Neuronal stem cell (in vitro differentiated cells): Measurements from ENCODE around the gene PTPRD.

ENCODE experiments used
- DNase-seq: peaks from one replicate; pipeline ENCODE4 v3.0.0-alpha.2; 2013; ENCODE audit warnings: low spot score
- H2AFZ ChIP-seq: one replicate; pipeline ENCODE4 v1.6.1; 2013; ENCODE audit warnings: mild to moderate bottlenecking, low read length, inconsistent platforms
- H2AK5ac ChIP-seq: 2 replicates; pipeline ENCODE4 v1.6.1; 2013; ENCODE audit warnings: low read depth, mild to moderate bottlenecking, inconsistent platforms, low read length, moderate library complexity, mixed read lengths
- H2BK120ac ChIP-seq: 2 replicates; pipeline ENCODE4 v1.6.1; 2013; ENCODE audit warnings: low read depth, mild to moderate bottlenecking, inconsistent platforms, low read length, moderate library complexity, mixed read lengths
- H2BK12ac ChIP-seq: one replicate; pipeline ENCODE4 v1.6.1; 2013; ENCODE audit warnings: low read length, inconsistent platforms
- H2BK15ac ChIP-seq: 2 replicates; pipeline ENCODE4 v1.6.1; 2013; ENCODE audit warnings: mild to moderate bottlenecking, low read length, inconsistent platforms, mixed read lengths
- H2BK5ac ChIP-seq: one replicate; pipeline ENCODE4 v1.6.1; 2013; ENCODE audit warnings: inconsistent platforms, mild to moderate bottlenecking, low read length, moderate library complexity
- H3K14ac ChIP-seq: one replicate; pipeline ENCODE4 v1.6.1; 2013; ENCODE audit warnings: low read length, inconsistent platforms
- H3K18ac ChIP-seq: 2 replicates; pipeline ENCODE4 v1.6.1; 2013; ENCODE audit warnings: low read length, inconsistent platforms
- H3K23ac ChIP-seq: 2 replicates; pipeline ENCODE4 v1.6.1; 2013; ENCODE audit warnings: low read depth, mild to moderate bottlenecking, mixed read lengths, low read length, inconsistent platforms; ENCODE audit not compliant: poor library complexity
- H3K27ac ChIP-seq: replicated peaks from 3 replicates; pipeline ENCODE4 v1.5.1; 2013; ENCODE audit warnings: low read length, inconsistent platforms
- H3K27me3 ChIP-seq, 3 experiments: 2 replicates each; pipeline ENCODE4 v1.6.1; 2013; ENCODE audit warnings: low read length in 3 of 3, mild to moderate bottlenecking in 2 of 3, inconsistent platforms in 1 of 3, low read depth in 1 of 3, mixed read lengths in 1 of 3, moderate library complexity in 1 of 3; ENCODE audit not compliant: control insufficient read depth in 3 of 3, insufficient read depth in 3 of 3
- H3K36me3 ChIP-seq, 2 donors: replicated peaks in 1 of 2; 2 replicates each; pipeline ENCODE4 v1.6.1; 2013; ENCODE audit warnings: low read length in 2 of 2; ENCODE audit not compliant: control insufficient read depth in 2 of 2, insufficient read depth in 2 of 2
- H3K4ac ChIP-seq: 2 replicates; pipeline ENCODE4 v1.6.1; 2013; ENCODE audit warnings: inconsistent platforms, mild to moderate bottlenecking, low read length, moderate library complexity
- H3K4me1 ChIP-seq, 2 donors: 1 replicate in 1 of 2; 2 replicates in 1 of 2; pipeline ENCODE4 v1.6.1; 2013; ENCODE audit warnings: low read length in 2 of 2, low read depth in 1 of 2; ENCODE audit not compliant: control insufficient read depth in 2 of 2, insufficient read depth in 1 of 2
- H3K4me2 ChIP-seq: one replicate; pipeline ENCODE4 v1.6.1; 2013; ENCODE audit warnings: mild to moderate bottlenecking, low read length, inconsistent platforms; ENCODE audit not compliant: insufficient read depth, poor library complexity, severe bottlenecking
- H3K4me3 ChIP-seq, 2 donors: 2 replicates each; pipeline ENCODE4 v1.5.1; 2013; ENCODE audit warnings: low read length in 2 of 2, mild to moderate bottlenecking in 2 of 2, inconsistent platforms in 1 of 2, moderate library complexity in 1 of 2
- H3K79me1 ChIP-seq: one replicate; pipeline ENCODE4 v1.6.1; 2013; ENCODE audit warnings: low read depth, mild to moderate bottlenecking, inconsistent platforms, low read length, moderate library complexity
- H3K9ac ChIP-seq: one replicate; pipeline ENCODE4 v1.6.1; 2013; ENCODE audit warnings: mild to moderate bottlenecking, low read depth, low read length, inconsistent platforms; ENCODE audit not compliant: poor library complexity
- H3K9me3 ChIP-seq, 2 donors: replicated peaks in 1 of 2; 2 replicates each; pipeline versions ENCODE3 to v1.6.1; 2013; ENCODE audit warnings: low read length in 2 of 2, mild to moderate bottlenecking in 2 of 2, inconsistent platforms in 1 of 2, low read depth in 1 of 2, mixed read lengths in 1 of 2, moderate library complexity in 1 of 2; ENCODE audit not compliant: control insufficient read depth in 2 of 2, insufficient read depth in 1 of 2
- H4K8ac ChIP-seq: one replicate; pipeline ENCODE4 v1.6.1; 2013; ENCODE audit warnings: low read depth, mild to moderate bottlenecking, inconsistent platforms, low read length, moderate library complexity
- H4K91ac ChIP-seq: one replicate; pipeline ENCODE4 v1.6.1; 2013; ENCODE audit warnings: low read length, low read depth, mild to moderate bottlenecking, inconsistent platforms; ENCODE audit not compliant: poor library complexity
- WGBS, 2 donors: extraction: QIAGEN DNeasy Blood & Tissue Kit; methylation state at CpG; one replicate each; pipeline ENCODE4 v1.1.7; 2013; ENCODE audit warnings: missing lambda C conversion rate in 2 of 2, mixed read lengths in 1 of 2; ENCODE audit not compliant: insufficient read length in 2 of 2, insufficient replicate concordance in 1 of 2; ENCODE audit errors: extremely low coverage in 2 of 2; 5-methylcytosine and 5-hydroxymethylcytosine counted together

PTPRD gene

GRCh38 chr9:8723195-8723594 is 1889.6 kb downstream of the PTPRD start:
- peaks cover 2 to 12% of the 10 kb centered on the region in 2 donors for H3K4me1 ChIP-seq
- no peak overlapping the region for H3K4ac ChIP-seq
- no peak overlapping the region for H4K8ac ChIP-seq
- no peaks in the 10 kb centered on the region for H3K36me3 ChIP-seq
- no peak for DNase-seq
- H3K14ac ChIP-seq = no peak overlapping the region
- H2AFZ ChIP-seq = no peak overlapping the region
- H2BK12ac ChIP-seq = no peak overlapping the region
- no peak overlapping the region for H2BK15ac ChIP-seq
- H2BK120ac ChIP-seq = no peak overlapping the region
- no peak overlapping the region for H3K4me2 ChIP-seq
- no peaks in the 10 kb centered on the region for H3K79me1 ChIP-seq
- no peak overlapping the region for H3K23ac ChIP-seq
- no peak overlapping the region for H3K4me3 ChIP-seq
- H3K27ac ChIP-seq = no peak overlapping the region
- H4K91ac ChIP-seq = no peak overlapping the region
- H2AK5ac ChIP-seq = no peak overlapping the region
- no peak overlapping the region for H3K18ac ChIP-seq
- 100% methylated on average over 1 of the region's 5 CpGs for WGBS, 2 donors
- H3K9me3 ChIP-seq = no peaks in the 10 kb centered on the region
- H3K27me3 ChIP-seq = no peaks in the 10 kb centered on the region
- no peak overlapping the region for H2BK5ac ChIP-seq
- no peak overlapping the region for H3K9ac ChIP-seq

- no peaks in the 10 kb centered on the region for H3K36me3 ChIP-seq
- DNase-seq = no peak
- no peak overlapping the region for H3K4me3 ChIP-seq
- no peaks in the 10 kb centered on the region for H3K27me3 ChIP-seq
- no peak overlapping the region for H2BK12ac ChIP-seq
- no peak overlapping the region for H2BK15ac ChIP-seq
- H3K9ac ChIP-seq = no peak overlapping the region
- H3K18ac ChIP-seq = no peak overlapping the region
- no peak overlapping the region for H4K8ac ChIP-seq
- H2AFZ ChIP-seq = no peak overlapping the region
- H3K79me1 ChIP-seq = no peaks in the 10 kb centered on the region
- no peak overlapping the region for H3K27ac ChIP-seq
- H3K4me2 ChIP-seq = no peak overlapping the region
- H4K91ac ChIP-seq = no peak overlapping the region
- H2BK5ac ChIP-seq = no peak overlapping the region
- peaks cover 2 to 16% of the 10 kb centered on the region in 2 donors for H3K4me1 ChIP-seq
- H2AK5ac ChIP-seq = no peak overlapping the region
- H2BK120ac ChIP-seq = no peak overlapping the region
- no peak overlapping the region for H3K4ac ChIP-seq
- WGBS, 2 donors = no CpG with 5 or more reads among the region's 1 CpG
- no peaks in the 10 kb centered on the region for H3K9me3 ChIP-seq
- H3K14ac ChIP-seq = no peak overlapping the region
- no peak overlapping the region for H3K23ac ChIP-seq
Observed at GRCh38 chr9:8719833-8720486, 1892.8 kb downstream of the PTPRD start.

DNA sequence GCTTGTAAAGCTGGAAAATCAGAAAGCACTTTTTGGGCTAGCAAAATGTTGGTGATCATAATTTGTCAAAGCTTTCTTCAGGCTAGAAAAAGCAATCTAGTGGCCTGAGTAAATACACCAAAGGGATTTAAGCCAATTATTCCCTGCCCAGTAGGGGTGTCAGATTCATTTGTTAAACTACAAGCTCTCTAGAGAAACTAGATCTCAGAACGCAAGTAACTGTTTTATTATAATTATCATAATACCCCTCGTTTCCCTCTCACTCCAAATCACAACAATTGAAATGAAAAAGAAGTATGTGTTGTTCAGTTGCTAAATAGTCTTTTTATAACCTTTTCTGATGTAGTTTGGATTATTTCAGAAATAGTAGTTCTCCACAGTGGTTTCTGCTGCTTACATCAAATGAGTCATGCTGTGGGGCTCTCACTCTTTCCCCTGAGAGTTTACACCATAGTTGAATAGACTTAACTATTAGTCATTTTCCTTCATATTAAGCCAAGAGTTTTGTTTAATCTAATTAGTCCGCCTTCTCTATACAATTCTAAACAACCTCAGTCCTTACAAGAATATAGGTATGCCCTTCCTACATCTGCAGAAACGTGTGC is 1894.6 kb downstream of the PTPRD start:
- H3K36me3 ChIP-seq = no peaks in the 10 kb centered on the region
- no peak overlapping the region for H3K18ac ChIP-seq
- H3K14ac ChIP-seq = no peak overlapping the region
- H3K4ac ChIP-seq = no peak overlapping the region
- H2BK120ac ChIP-seq = no peak overlapping the region
- no peak overlapping the region for H3K4me3 ChIP-seq
- no CpG with 5 or more reads among the region's 4 CpGs for WGBS, 2 donors
- no peak overlapping the region for H2BK15ac ChIP-seq
- no peak overlapping the region for H2AFZ ChIP-seq
- H3K27ac ChIP-seq = peak overlapping the region; percentile 28
- no peak overlapping the region for H3K9ac ChIP-seq
- no peak overlapping the region for H3K23ac ChIP-seq
- DNase-seq = no peak
- no peaks in the 10 kb centered on the region for H3K27me3 ChIP-seq
- no peaks in the 10 kb centered on the region for H3K9me3 ChIP-seq
- H2BK12ac ChIP-seq = no peak overlapping the region
- no peak overlapping the region for H3K4me2 ChIP-seq
- H3K79me1 ChIP-seq = no peaks in the 10 kb centered on the region
- no peak overlapping the region for H4K91ac ChIP-seq
- no peak overlapping the region for H2AK5ac ChIP-seq
- peaks cover 2 to 15% of the 10 kb centered on the region in 2 donors for H3K4me1 ChIP-seq
- no peak overlapping the region for H4K8ac ChIP-seq
- no peak overlapping the region for H2BK5ac ChIP-seq

DNA sequence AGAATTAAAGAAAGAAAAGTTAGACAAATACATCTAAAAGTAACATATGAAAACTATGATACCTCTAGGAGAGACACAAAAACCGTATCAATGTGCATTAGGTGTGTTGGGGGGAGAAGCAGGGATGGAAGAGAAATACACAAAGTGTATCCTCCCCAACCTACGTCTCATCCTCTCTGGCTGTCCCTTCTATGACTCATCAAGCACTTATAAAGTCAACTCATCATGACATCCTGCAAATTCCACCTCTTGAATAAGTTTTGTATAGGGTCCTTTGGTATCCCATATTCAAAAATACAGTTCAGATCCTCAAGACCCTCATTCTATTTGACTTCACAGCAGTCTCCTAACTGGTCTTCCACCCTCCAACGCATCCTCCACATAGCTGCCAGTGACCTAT is 1895.7 kb downstream of the PTPRD start:
- H2BK15ac ChIP-seq = no peak overlapping the region
- H2BK120ac ChIP-seq = no peak overlapping the region
- no peaks in the 10 kb centered on the region for H3K27me3 ChIP-seq
- peaks cover 2 to 14% of the 10 kb centered on the region in 2 donors for H3K4me1 ChIP-seq
- H3K18ac ChIP-seq = no peak overlapping the region
- WGBS, 2 donors = no CpG with 5 or more reads among the region's 3 CpGs
- no peaks in the 10 kb centered on the region for H3K9me3 ChIP-seq
- no peak overlapping the region for H3K14ac ChIP-seq
- DNase-seq = no peak
- no peak overlapping the region for H2BK5ac ChIP-seq
- no peak overlapping the region for H3K23ac ChIP-seq
- no peak overlapping the region for H2BK12ac ChIP-seq
- H3K9ac ChIP-seq = no peak overlapping the region
- no peak overlapping the region for H2AFZ ChIP-seq
- H3K79me1 ChIP-seq = no peaks in the 10 kb centered on the region
- no peak overlapping the region for H4K91ac ChIP-seq
- H3K36me3 ChIP-seq = no peaks in the 10 kb centered on the region
- H3K27ac ChIP-seq = no peak overlapping the region
- H3K4ac ChIP-seq = no peak overlapping the region
- H3K4me3 ChIP-seq = no peak overlapping the region
- H3K4me2 ChIP-seq = no peak overlapping the region
- no peak overlapping the region for H2AK5ac ChIP-seq
- H4K8ac ChIP-seq = no peak overlapping the region
